Trophoblast cell (in vitro differentiated cells and primary cell): ENCODE data around the gene MZT2A.
"Not testable (repeated sequence)": the region's sequence is repeated elsewhere in the genome, so short reads cannot be mapped to it uniquely, and the experiment has no call there.

Experiments
- DNase-seq, 2 donors: peaks; one replicate each; pipeline ENCODE4 v3.0.0-alpha.2; 2016
- H2AFZ ChIP-seq: 2 replicates; pipeline ENCODE4 v1.6.1; 2013; ENCODE audit warnings: low read length, moderate library complexity, mild to moderate bottlenecking; ENCODE audit not compliant: insufficient read depth, poor library complexity
- H2AK5ac ChIP-seq: 2 replicates; pipeline ENCODE4 v1.6.1; 2013; ENCODE audit warnings: mild to moderate bottlenecking, low read length
- H2BK120ac ChIP-seq: 2 replicates; pipeline ENCODE4 v1.6.1; 2013; ENCODE audit warnings: low read length, mild to moderate bottlenecking, moderate library complexity; ENCODE audit not compliant: insufficient read depth, poor library complexity
- H2BK12ac ChIP-seq: 2 replicates; pipeline ENCODE4 v1.6.1; 2013; ENCODE audit warnings: mild to moderate bottlenecking, low read length, moderate library complexity
- H2BK5ac ChIP-seq: 2 replicates; pipeline ENCODE4 v1.6.1; 2013; ENCODE audit warnings: low read length, low read depth, moderate library complexity, mild to moderate bottlenecking; ENCODE audit not compliant: poor library complexity
- H3K14ac ChIP-seq: 2 replicates; pipeline ENCODE4 v1.6.1; 2013; ENCODE audit warnings: mild to moderate bottlenecking, low read length
- H3K18ac ChIP-seq: 2 replicates; pipeline ENCODE4 v1.6.1; 2013; ENCODE audit warnings: mild to moderate bottlenecking, low read length
- H3K23ac ChIP-seq: 2 replicates; pipeline ENCODE4 v1.6.1; 2013; ENCODE audit warnings: low read length
- H3K27ac ChIP-seq: 2 replicates; pipeline ENCODE4 v1.5.1; 2013; ENCODE audit warnings: low read depth, mild to moderate bottlenecking, inconsistent platforms, low read length, moderate library complexity
- H3K27me3 ChIP-seq: 2 replicates; pipeline ENCODE4 v1.6.1; 2013; ENCODE audit warnings: inconsistent platforms, mild to moderate bottlenecking, low read length, moderate library complexity; ENCODE audit not compliant: insufficient read depth
- H3K36me3 ChIP-seq, 2 experiments: 1 replicate in 1 of 2; 2 replicates in 1 of 2; pipeline ENCODE4 v1.6.1; 2013; ENCODE audit warnings: low read length in 2 of 2, mild to moderate bottlenecking in 2 of 2, moderate library complexity in 1 of 2; ENCODE audit not compliant: insufficient read depth in 2 of 2, control insufficient read depth in 1 of 2
- H3K4ac ChIP-seq: 2 replicates; pipeline ENCODE4 v1.6.1; 2013; ENCODE audit warnings: low read depth, mild to moderate bottlenecking, low read length, moderate library complexity
- H3K4me1 ChIP-seq, 2 experiments: 1 replicate in 1 of 2; 2 replicates in 1 of 2; pipeline ENCODE4 v1.6.1; 2013; ENCODE audit warnings: low read length in 2 of 2, mild to moderate bottlenecking in 2 of 2, moderate library complexity in 1 of 2; ENCODE audit not compliant: insufficient read depth in 2 of 2, control insufficient read depth in 1 of 2
- H3K4me2 ChIP-seq: 2 replicates; pipeline ENCODE4 v1.6.1; 2013; ENCODE audit warnings: inconsistent platforms, mild to moderate bottlenecking, low read length, moderate library complexity
- H3K4me3 ChIP-seq: 2 replicates; pipeline ENCODE4 v1.5.1; 2013; ENCODE audit warnings: mild to moderate bottlenecking, low read depth, low read length, inconsistent platforms
- H3K79me1 ChIP-seq: one replicate; pipeline ENCODE4 v1.6.1; 2013; ENCODE audit warnings: low read length
- H3K79me2 ChIP-seq: 2 replicates; pipeline ENCODE4 v1.6.1; 2013; ENCODE audit warnings: low read length, mild to moderate bottlenecking; ENCODE audit not compliant: control insufficient read depth, insufficient read depth, poor library complexity
- H3K9ac ChIP-seq: 2 replicates; pipeline ENCODE4 v1.6.1; 2013; ENCODE audit warnings: mild to moderate bottlenecking, low read length
- H3K9me3 ChIP-seq: 2 replicates; pipeline ENCODE4 v1.6.1; 2013; ENCODE audit warnings: low read depth, mild to moderate bottlenecking, control low read depth, inconsistent platforms, low read length; ENCODE audit not compliant: insufficient read depth
- H4K12ac ChIP-seq: 2 replicates; pipeline ENCODE4 v1.6.1; 2013; ENCODE audit warnings: low read depth, mild to moderate bottlenecking, low read length, moderate library complexity
- H4K8ac ChIP-seq: 2 replicates; pipeline ENCODE4 v1.6.1; 2013; ENCODE audit warnings: low read depth, mild to moderate bottlenecking, low read length, moderate library complexity
- H4K91ac ChIP-seq: one replicate; pipeline ENCODE4 v1.6.1; 2013; ENCODE audit warnings: low read depth, mild to moderate bottlenecking, low read length, moderate library complexity
- WGBS: extraction: QIAGEN DNeasy Blood & Tissue Kit; methylation state at CpG from one replicate; pipeline ENCODE4 v1.1.7; 2013; ENCODE audit warnings: missing lambda C conversion rate; ENCODE audit not compliant: insufficient read length, insufficient coverage; ENCODE audit errors: extremely low coverage; 5-methylcytosine and 5-hydroxymethylcytosine counted together

Gene MZT2A

DNA sequence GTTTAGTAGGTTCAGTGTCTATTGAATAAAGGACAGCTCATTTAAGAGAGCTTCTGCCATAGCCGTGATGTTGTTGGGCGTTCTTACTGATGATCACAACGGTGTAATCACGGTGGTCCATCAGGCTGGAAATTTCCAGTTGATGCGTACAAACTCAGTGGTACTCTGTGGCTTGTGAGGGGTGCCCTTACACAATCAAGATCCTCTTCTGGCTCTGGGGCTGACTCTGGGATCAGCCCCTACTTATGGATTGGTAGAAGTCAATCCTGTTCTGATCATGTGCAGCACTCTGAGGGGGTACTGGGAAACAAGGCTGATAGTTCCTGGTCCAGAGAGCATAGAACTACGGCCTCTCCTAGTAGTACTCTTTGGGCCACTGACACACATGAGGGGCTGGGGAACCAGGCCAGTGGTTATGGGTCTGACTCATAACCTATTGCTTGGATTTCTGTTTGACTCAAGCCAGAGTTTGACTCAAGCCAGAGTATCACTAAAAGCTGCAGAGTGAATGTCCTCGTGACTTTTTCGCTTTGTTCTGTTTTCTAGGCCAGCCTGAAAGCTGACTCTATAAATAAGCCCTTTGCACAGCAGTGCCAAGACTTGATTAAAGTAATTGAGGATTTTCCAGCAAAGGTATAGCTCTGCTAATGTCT, 6.2 kb upstream of the MZT2A start:
- not testable (repeated sequence) for H3K9me3 ChIP-seq, H4K91ac ChIP-seq, H3K79me1 ChIP-seq, H2BK120ac ChIP-seq, H2BK5ac ChIP-seq, H2AK5ac ChIP-seq, DNase-seq, H3K18ac ChIP-seq, H3K9ac ChIP-seq, H4K12ac ChIP-seq, H3K4me1 ChIP-seq, H3K27me3 ChIP-seq, H3K4ac ChIP-seq, H4K8ac ChIP-seq, H3K14ac ChIP-seq, H3K27ac ChIP-seq, H2AFZ ChIP-seq, H3K4me2 ChIP-seq, H2BK12ac ChIP-seq, H3K4me3 ChIP-seq, H3K23ac ChIP-seq
- no CpG with 5 or more reads among the region's 8 CpGs for WGBS
- Histone ChIP-seq H3K36me3 (peaks cover 29 to 45% of the 10 kb centered on the region in 2 experiments), H3K79me2 (peaks cover 14% of the 10 kb centered on the region)

DNA sequence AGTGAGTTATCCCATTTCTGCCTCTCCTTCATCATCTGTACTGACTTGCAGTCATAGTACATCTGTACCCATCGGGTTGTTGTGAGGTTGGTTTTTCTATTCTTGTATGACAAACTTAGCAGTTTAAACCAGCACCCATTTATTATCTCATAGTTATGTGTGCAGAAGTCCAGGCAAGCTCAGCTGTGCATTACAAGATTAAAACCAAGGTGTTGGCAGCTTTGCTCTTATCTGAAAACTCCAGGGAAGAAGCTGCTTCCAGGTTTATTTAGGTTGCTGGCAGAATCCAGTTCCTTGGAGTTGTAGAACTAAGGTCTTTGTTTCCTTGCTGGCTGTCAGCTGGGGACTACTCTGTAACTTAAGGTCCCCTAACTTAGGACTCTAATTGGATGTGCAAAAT, 3.3 kb upstream of the MZT2A start:
- H3K4me2 ChIP-seq, H3K9me3 ChIP-seq, H2BK12ac ChIP-seq, H3K9ac ChIP-seq, H3K27ac ChIP-seq, H2BK5ac ChIP-seq, H3K27me3 ChIP-seq, H3K23ac ChIP-seq, H2AK5ac ChIP-seq, H2BK120ac ChIP-seq, H3K18ac ChIP-seq, H4K91ac ChIP-seq, H2AFZ ChIP-seq, H4K12ac ChIP-seq, H3K14ac ChIP-seq, H3K4ac ChIP-seq, DNase-seq, H3K4me3 ChIP-seq, H4K8ac ChIP-seq: not testable (repeated sequence)
- WGBS = no CpG with 5 or more reads among the region's 1 CpG
- H3K4me1 ChIP-seq = peaks cover 6 to 10% of the 10 kb centered on the region in 2 experiments
- peaks cover 6 to 19% of the 10 kb centered on the region in 2 experiments for H3K36me3 ChIP-seq
- peaks cover 15% of the 10 kb centered on the region for H3K79me1 ChIP-seq
- peaks cover 28% of the 10 kb centered on the region for H3K79me2 ChIP-seq

DNA sequence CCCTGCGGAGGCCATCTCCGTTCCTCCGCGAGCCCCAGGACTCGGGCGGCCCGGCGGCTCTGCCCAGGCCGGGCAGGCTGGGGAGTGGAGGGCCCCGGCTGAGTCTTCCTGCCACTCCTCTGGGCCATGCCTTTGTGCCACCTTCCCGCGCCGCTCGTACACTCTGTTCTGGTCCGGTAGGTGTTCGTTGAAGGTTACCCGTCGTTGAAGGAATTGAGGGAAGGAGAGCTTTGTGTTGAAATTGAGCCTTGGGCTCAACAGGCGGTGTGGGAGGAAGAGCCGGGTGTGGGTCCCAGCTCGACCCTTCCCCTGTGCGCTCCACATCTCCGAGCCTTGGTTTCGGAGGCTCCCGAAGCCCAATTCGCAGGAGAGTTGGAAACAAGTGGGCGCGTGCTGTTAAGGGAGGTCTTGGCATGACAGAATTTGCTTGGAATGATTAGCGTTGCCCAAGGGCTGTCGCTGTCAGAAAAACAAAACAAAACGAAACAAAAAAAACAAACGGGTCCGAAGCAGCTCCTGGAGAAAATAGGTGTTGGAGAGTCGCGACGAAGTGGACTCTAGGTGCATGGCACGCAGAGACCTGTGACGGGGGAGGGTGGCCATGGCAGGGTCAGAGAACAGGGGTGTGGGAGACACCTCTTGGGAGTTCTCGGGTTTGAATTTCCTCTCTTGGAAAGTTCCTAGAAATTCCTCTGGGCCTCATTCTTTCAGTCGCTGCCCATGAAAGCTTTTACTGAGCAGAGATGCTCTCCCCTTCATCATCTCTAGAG, 1.2 kb upstream of the MZT2A start:
- peak overlapping the region; percentile 13 for H2AK5ac ChIP-seq
- peak overlapping the region; percentile 100 for H4K8ac ChIP-seq
- H3K23ac ChIP-seq = no peak overlapping the region
- H3K4me3 ChIP-seq = peak overlapping the region; percentile 97
- H2BK120ac ChIP-seq = peak overlapping the region; percentile 64
- H3K9ac ChIP-seq = peak overlapping the region; percentile 91
- H3K36me3 ChIP-seq = peaks cover 3 to 15% of the 10 kb centered on the region in 2 experiments
- H3K4me2 ChIP-seq = peak overlapping the region; percentile 73
- H3K18ac ChIP-seq = peak overlapping the region; percentile 94
- H3K27me3 ChIP-seq = no peaks in the 10 kb centered on the region
- peak overlapping the region; percentile 82 for H2BK5ac ChIP-seq
- H3K4ac ChIP-seq = peak overlapping the region; percentile 91
- peak overlapping the region; percentile 98 for H4K91ac ChIP-seq
- peaks cover 6 to 10% of the 10 kb centered on the region in 2 experiments for H3K4me1 ChIP-seq
- peak overlapping the region; percentile 100 for H4K12ac ChIP-seq
- WGBS = no CpG with 5 or more reads among the region's 40 CpGs
- H3K27ac ChIP-seq = peak overlapping the region; percentile 93
- no peak for DNase-seq
- H2AFZ ChIP-seq = peak overlapping the region; percentile 95
- H3K79me2 ChIP-seq = peaks cover 28% of the 10 kb centered on the region
- H3K9me3 ChIP-seq = no peaks in the 10 kb centered on the region
- peaks cover 15% of the 10 kb centered on the region for H3K79me1 ChIP-seq
- no peak overlapping the region for H2BK12ac ChIP-seq
- peak overlapping the region; percentile 88 for H3K14ac ChIP-seq

DNA sequence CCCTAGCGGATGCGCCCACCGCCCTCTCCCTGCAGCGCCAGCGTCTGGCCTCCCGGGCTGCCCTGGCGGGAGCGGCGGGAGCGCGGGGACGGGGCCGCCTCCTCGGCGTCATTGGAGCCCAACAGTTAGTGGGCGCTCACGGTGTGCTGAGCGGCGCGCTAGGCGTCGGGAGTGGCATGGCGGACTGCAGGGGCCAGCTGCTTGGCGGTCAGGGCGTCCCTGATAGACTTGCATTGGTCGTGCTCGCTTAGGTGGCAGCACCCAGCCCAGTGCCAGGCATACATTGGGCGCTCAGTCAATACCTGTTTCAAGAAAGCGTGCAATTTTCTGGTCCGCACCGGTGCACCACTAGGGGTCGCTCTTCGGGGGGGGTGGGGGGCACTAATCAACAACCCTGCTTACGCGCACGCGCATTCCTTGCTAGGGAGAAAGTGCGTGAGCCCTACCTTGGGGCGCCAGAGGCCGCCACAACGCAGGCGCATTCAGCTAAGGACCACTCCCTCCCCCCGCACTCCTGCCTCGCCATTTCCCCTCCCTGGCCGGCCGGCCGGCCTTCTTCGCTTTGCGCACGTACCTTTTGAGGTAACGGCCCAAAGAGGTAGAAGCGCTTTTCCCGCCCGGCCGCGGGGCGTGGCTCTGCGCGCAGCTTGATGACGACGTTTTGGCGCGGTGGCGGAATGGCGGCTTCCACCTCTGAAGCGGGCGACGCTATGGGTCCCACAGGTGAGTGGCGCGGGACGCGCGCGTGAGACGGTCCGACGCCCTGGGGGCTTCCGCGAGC, 411 bp upstream of the MZT2A start:
- peak overlapping the region; percentile 100 for H3K14ac ChIP-seq
- H3K4ac ChIP-seq = peak overlapping the region; percentile 91
- H3K4me2 ChIP-seq = peak overlapping the region; percentile 73
- peaks cover 6 to 10% of the 10 kb centered on the region in 2 experiments for H3K4me1 ChIP-seq
- H3K4me3 ChIP-seq = peak overlapping the region; percentile 97
- DNase-seq = peak; percentile 96 to 97
- peak overlapping the region; percentile 100 for H2AFZ ChIP-seq
- H3K23ac ChIP-seq = no peak overlapping the region
- H2BK12ac ChIP-seq = peak overlapping the region; percentile 84
- peaks cover 15% of the 10 kb centered on the region for H3K79me1 ChIP-seq
- H3K36me3 ChIP-seq = peaks cover 5 to 9% of the 10 kb centered on the region in 2 experiments
- H3K79me2 ChIP-seq = peaks cover 28% of the 10 kb centered on the region
- H3K27ac ChIP-seq = peak overlapping the region; percentile 93
- H4K8ac ChIP-seq = peak overlapping the region; percentile 100
- H4K91ac ChIP-seq = peak overlapping the region; percentile 98
- H4K12ac ChIP-seq = peak overlapping the region; percentile 100
- H2BK5ac ChIP-seq = peak overlapping the region; percentile 95
- H2BK120ac ChIP-seq = peak overlapping the region; percentile 99
- peak overlapping the region; percentile 91 for H3K9ac ChIP-seq
- no peaks in the 10 kb centered on the region for H3K27me3 ChIP-seq
- peak overlapping the region; percentile 85 for H2AK5ac ChIP-seq
- H3K9me3 ChIP-seq = no peaks in the 10 kb centered on the region
- peak overlapping the region; percentile 100 for H3K18ac ChIP-seq
- WGBS = no CpG with 5 or more reads among the region's 79 CpGs
